NCI-H1436 (cell line): Measurements from ENCODE around the gene CHD2.
"Not testable (repeated sequence)": the region's sequence is repeated elsewhere in the genome, so short reads cannot be mapped to it uniquely, and the experiment has no call there.

Source experiments
- DNase-seq: peaks from one replicate; lab custom pipeline; 2025; lab: John Stamatoyannopoulos, UW

CHD2 gene

DNA sequence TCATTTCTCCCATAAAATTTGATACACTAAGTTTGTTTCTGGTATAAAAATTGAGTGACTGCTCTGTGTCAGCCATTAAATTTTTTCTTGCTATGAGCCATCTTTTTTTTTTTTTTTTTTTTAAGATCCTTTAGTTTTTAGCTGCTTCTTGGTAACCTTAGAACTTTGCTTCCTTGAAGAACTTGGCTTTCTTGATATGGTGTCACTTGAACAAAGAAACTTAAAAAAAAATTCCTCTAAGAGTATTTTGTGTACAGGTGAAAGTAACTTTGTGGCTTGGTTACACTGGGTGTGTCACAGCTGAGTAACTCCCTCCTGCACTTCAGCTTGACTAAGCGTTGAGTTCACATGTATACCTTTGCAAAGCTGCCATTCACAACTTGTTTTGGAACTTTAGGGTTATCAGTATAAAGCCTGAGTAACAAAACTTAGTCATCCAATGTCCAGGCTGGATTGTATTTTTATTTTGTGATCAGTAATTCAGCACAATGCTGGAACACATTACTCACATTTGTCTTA lies 6.5 kb downstream of the CHD2 start:
- DNase-seq, result no peak

DNA sequence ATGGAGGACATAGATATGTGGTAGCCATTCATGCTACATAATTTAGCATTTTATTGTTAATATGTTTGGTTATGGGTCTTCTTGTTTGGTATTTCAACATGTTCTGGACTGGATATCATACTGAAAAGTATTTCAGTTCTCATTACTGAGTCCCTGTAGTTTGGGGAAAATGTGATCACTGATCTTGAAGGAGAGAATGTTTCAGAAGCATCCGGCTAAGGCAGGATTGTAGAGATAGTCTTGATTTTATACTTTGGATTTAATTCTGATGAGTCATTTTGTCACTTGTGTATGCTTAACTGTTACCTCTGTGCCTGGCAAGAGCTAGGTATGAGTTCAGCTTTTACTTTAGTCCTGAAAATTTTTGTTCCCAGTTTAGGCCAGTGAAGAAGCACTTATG lies 7.1 kb downstream of the CHD2 start:
- DNase-seq, result no peak

DNA sequence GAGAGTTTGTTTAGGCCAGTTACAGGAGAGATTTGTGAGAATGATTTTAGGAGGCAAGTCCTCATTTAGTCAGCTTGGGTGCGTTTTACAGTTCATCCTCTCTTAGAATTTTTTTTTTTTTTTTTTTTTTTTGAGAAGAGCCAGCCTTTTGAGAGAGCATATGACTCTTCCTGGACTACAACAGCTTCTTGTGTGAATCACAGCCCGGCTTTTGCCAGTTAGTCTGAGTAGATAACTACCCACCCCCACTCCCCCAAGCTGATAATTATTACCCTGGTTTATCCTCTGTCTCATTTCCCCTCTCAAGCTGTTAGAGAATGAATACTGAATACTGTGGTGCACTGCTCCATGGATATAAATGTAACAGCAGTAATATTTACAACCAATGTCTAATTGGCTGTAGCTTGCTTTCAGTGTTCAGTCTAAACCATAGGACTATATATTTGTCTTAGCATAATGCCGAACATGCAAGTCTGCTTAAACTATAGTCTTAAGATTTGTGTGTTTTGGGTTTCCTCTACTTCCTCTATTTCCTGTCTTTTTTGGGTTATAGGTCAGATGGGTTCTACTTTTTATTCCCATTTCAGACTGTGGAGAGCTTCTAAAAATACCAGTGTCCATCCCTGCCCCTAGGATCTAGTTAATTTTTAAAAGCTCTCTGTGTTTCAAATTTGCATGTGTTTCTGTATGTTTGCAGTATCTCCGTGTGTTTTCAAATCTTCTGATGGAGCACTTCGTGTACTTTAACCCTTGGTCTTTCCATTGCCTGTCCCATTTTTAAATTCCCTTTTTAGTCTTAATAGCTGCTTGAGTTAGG lies 8.0 kb downstream of the CHD2 start:
- DNase-seq, result no peak

DNA sequence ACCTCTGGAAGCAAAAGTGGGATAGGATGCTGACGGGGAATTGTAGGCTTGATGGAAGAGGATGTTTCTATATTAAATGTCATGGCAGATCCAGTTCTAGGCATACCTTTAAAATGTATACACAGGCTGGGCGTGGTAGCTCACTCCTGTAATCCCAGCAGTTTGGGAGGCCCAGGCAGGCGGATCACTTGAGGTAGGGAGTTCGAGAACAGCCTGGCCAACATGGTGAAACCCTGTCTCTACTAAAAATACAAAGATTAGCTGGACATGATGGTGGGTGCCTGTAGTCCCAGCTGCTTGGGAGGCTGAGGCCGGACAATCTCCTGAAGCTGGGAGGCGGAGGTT lies 8.6 kb downstream of the CHD2 start:
- no peak for DNase-seq

DNA sequence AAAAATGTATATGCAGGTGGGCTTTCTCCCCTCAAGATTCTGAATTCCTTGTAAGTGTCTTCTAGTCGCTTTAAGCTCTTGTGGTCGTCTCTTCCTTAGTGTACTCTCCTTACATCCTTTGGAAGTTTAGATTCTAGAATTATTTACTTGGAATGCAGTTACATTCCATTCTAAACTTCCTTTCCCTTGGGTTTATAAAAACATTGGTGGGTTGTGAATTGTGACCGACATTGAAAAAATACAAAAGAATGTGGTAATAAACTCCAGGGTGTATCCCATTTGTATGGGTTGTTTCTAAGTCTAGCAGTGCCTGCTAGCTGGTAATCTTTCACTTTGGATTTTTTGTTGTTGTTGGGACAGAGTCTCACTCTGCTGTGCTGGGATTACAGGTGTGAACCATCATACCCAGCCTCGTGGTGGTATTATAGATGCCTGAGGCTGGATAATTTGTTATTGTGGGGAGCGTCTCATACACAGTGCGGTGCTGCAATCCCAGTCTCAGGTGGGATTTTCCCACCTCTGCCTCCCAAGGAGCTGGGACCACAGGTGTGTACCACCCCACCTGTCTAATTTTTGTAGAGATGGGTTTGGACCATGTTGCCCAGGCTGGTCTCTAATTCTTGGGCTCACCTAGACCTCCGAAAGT lies 9.1 kb downstream of the CHD2 start:
- no peak for DNase-seq

DNA sequence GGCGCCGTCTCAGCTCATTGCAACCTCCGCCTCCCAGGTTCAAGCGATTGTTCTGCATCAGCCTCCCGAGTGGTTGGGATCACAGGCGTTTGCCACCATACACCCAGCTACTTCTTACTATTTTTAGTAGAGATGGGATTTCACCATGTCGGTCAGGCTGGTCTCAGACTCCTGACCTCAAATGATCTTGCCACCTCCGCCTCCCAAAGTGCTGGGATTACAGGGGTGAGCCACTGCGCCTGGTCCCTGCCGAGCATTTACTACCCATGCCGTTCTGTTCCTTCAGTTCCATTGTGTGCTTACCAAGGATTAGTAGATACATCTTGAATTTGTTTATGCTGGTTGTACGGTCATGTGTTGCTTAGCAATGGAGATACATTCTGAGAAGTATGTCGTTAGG lies 10.3 kb downstream of the CHD2 start:
- DNase-seq, result no peak

DNA sequence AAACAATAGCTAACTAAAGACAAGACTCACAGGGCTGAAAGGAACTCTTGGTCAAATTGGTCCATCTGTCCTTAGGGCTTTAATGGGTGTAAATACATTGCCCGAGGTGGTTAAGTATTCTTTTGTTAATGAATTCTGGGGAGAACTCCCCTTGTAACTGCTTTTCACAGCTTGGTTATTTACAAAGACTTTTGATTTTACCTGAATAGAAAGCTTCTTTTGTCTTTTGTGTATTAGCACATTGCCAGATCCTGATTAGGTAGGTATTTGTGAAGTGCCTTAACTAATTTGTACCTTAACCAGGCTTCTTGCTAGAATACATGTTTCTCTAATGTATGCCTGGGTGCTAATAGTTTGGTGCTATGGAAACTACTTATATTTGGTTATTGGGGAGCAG lies 14.0 kb downstream of the CHD2 start:
- DNase-seq, result no peak

DNA sequence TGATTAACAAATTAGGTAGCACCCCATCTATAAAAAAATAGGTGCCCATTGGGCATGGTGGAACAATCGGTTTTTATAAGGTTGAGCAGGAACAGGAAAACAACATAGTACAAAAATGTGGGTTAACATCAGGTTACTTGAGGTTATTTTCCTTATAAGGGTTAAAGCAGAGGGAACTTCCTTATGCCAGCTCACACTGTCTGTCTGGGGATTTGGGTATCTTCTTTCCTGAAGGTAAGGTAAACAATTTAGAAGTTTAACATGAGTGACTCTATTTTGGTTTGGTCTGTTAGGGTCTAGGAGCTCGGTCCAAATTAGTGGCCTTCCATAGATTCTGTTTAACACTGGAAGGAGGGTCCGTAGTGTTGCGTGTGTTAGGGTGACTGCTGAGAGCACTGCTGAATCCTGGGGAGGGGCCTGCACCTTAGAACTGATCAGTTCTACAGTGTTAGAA lies 14.7 kb downstream of the CHD2 start:
- no peak for DNase-seq

DNA sequence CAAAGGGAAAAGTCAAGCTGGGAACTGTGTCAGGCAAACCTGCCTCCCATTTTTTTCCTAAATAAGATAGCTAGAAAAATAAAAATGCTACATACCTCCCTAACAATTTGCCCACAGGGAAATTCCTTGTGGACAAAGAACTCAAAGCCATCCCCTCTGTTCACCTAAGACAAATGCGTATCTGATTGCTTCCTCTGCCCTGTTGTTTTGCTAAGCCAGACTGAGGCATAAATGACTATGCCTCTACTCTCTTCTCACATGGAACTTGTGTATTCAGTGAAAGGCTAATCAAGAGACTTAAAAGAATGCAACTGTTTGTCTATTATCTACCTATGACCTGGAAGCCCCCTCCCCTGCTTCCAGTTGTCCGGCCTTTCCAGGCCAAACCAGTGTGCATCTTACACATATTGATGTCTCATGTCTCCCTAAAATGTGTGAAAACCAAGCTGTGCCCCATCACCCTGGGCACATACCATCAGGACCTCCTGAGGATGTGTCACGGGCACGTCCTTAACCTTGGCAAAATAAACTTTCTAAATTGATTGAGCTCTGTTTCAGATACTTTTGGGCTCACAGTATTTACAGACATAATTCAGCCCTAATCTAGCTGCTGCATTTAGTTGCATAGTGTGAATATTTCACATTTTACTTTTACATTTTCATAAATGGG lies 15.8 kb downstream of the CHD2 start:
- no peak for DNase-seq

DNA sequence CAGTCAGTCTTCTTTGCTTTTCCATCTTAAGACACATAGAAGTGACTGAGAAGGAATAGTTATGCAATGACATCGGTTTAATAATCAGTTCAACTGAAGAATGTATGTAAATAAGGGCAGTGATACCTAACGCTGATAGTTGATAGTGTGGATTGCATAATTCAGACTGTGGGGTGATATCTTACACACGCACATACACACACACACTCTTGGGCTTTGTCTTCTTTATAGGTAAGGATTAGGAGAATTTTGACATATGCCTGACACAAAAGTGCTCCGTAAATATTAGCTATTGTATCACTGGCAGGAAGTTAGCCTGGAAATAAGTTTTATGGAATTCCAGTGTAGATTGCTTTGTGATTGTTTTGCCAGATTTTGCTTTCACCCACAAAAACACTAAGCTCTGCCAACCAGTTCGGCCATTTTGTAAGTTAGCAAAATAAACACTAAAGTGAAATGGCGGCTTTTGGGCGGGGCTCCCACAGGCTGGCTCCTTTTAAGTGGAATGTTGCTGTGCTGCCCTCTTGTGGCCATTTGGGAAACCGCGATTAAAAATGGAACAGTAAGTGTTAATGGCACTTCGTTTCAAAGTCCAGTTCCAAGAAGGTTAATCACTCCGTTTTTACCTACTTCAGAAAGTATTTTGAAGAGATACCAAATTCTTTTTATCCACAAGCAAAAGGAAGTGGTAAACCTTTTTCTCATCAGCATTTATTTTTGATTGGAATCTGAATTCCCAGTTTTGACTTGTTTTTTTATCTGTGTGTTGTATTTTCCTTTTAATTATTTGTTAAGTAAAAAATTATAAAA lies 17.7 kb downstream of the CHD2 start:
- peak; percentile 95 for DNase-seq

DNA sequence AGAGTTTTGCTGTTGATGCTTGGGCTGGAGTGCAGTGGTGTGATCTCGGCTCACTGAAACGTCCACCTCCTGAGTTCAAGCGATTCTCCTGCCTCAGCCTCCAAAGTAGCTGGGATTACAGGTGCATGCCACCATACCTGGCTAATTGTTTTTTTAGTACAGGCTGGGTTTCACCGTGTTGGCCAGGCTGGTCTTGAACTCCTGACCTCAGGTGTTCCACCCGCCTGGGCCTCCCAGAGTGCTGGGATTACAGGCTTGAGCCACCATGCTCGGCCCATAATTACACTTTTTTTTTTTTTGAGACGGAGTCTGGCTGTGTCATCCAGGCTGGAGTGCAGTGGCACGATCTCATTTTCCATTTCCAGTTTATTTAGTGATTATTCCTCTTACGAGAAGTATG lies 18.8 kb downstream of the CHD2 start:
- DNase-seq, result not testable (repeated sequence)

DNA sequence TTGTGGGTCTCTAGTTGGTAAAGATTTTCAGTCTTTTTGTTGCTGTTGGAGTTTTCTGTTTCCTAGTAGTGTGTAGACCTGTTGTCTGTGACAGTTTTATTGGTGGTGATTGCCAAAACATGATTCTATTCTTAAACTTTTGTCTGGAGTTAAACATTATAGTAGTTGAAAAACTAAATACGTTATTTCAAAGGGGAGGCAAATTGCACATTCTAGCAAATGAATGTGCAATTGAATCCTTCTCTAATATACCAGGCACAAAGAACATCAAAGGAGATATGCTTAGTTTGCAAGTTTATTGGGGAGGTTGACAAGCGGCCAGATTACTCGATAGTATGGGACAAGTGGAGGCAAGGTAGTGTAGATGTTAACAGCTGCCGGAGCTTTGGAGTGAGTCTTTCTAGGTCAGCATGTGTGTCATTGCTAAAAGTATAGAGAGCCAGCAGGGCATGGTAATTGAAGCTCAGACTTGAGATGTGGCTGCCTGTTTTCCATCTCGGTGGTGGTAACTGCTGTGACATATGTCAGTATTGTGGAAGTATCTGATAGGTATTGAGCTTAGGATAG lies 20.6 kb downstream of the CHD2 start:
- DNase-seq, result no peak

DNA sequence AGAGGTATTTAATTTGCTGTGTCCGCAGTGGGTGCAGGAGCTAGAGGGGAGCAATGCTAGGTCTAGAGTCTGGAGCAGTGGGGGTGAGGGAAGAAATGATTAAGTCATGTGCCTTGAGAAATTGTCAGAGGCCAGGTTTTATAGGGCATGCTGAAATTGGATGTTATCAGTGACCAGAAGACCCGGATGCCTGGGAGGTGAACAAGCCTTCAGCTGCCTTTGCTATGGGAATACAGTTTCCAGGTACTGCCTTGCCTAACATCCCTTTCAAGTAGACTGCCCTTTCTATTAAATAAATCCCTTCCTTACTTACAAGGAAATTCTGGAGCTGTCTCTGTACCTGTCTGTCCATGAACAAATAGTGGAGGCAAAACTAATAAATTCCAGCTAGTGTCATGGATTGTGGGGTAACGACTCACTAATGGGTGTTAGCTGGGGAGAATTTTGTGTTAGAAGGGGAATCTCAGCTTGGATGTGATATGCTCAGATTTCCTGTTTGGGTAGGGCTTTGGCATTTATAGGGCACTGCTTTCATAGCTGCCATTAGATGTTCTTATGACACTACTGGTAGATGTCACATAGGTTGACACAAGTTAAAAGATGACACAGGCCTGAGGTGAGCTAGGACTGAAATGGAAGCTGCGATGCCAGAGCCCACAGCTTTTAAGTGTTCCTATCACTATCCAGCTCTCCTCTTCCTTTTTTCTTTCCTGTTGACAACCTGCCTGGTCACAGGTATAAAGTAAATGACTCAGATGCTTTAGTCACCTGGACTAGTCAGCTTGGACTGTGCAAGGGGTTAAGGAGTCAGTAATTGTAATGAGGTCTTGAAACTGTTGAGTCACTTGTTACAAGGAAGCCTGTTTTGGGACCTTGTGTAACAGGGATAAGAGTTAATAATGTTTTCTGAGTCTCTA lies 21.3 kb downstream of the CHD2 start:
- DNase-seq, result no peak

DNA sequence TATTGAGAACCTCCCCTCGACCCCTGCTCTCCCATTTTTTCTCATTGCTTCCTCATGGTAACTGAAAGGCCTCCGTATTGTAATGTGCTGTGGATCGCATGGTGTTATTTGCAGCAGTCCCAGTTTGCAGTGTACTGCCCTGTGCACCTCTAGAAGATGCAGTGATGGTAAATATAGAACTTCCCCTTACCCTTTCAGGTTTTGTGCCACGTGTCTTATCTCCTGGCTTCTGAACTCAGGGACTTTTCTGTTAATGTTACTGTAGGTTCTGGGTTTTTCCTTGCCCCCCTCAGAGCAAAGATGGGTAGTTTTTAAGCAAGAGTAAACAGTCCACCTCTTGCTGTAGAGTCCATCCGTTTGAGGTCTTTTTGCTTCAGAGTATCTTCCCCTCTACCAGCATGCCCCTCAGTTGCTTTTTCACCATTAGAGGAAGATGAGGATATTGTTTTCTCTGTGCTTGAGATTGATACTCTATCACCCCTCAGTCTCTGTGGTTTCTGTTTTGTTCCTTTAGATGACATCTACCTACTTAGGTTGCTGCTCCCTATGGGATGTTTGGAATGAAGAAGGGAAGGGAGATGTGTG lies 22.4 kb downstream of the CHD2 start:
- no peak for DNase-seq

DNA sequence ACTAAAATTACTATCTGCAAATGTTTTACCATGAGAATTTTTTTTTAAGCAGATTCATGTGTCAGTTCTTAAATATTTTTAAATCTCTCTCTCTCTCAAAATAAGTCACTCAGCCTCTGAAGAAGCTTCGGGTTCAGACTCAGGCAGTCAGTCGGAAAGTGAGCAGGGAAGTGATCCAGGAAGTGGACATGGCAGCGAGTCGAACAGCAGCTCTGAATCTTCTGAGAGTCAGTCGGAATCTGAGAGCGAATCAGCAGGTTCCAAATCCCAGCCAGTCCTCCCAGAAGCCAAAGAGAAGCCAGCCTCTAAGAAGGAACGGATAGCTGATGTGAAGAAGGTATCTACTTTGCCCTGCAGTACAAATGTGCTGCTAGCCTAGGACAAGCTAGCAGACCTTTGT lies 24.1 kb downstream of the CHD2 start:
- no peak for DNase-seq

DNA sequence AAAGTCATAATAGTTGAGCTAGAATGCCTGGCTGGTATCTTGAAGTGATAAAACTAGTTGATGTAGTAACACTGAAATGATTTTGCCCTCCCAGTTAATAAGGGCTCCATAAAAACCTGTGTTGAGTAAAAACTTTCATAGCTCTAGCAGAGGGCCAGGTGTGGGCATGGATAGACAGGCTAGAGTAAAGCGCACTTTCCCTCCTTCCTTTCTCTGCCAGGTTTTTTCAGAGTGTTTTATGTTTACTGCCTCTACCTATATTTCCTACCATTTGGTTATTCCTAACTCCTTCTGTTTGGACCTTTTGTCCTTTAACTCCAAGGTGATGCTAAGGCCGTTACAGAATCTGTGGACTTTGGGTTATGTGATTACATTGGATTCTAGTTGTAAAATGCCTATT lies 25.3 kb downstream of the CHD2 start:
- no peak for DNase-seq

DNA sequence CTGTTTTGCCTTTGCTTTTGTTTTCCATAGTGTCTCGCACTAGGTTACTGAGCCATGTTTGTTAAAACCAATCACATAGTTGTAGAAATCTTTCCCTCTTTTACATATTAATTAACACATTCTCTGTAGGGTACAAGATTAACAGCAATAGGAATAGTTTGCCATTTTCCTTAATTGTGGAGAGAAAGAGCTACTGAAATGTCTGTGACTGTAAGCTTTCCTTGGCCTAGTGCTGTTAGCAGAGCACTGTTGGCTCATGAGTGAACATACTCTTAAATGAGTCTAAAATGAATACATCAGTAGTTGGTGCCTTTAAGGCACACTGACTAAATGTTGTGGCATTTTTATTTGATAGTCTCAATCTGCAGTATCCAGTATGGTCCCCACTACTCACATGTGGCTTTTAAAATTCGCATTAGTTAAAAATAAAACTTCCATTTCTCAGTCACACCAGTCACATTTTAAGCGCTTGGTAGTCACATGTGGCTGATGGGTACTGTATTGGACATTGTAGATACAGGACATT lies 28.2 kb downstream of the CHD2 start:
- no peak for DNase-seq

DNA sequence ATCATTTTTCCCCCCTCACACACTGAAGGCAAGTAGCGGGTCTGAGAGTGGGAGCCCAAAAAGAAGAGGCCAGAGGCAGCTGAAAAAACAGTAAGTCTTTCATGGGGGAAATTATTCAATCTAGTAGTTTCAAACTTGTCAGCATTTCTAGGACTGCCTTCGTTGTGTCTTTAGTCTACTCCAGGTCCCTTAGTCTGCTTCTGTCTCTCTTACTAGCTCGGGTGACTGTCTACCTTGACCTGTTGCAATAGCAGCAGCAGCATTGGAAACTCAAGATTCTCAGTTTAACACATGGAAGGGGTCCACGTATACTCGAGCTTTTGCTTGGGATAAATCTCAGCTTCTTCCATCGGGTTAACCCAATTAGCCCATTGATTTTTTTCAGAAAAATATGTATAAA lies 28.9 kb downstream of the CHD2 start:
- no peak for DNase-seq

DNA sequence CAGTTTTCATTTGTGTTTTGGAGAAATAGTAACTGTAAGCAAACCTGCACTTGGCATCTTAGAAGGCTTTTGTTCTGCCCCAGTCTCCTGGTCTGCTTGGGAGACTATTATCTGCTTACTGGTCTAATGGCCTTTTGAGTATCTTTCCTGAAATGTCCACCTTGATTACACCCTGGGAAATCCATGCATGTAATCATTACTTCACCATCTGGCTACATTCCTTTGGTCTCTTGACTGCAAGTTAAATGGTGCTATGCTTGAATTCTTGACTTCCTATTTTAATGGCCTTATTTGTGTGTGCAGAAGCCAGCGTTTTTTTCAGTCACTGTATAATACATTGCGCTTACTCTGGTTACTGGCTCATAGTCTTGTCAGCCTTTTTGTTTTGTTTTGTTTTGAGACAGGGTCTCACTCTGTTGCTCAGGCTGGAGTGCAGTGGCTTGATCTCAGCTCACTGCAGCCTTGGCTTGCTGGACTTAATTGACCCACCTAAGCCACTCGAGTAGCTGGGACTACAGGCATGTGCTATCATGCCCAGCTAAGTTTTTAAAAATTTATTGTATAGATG lies 30.0 kb downstream of the CHD2 start:
- no peak for DNase-seq

DNA sequence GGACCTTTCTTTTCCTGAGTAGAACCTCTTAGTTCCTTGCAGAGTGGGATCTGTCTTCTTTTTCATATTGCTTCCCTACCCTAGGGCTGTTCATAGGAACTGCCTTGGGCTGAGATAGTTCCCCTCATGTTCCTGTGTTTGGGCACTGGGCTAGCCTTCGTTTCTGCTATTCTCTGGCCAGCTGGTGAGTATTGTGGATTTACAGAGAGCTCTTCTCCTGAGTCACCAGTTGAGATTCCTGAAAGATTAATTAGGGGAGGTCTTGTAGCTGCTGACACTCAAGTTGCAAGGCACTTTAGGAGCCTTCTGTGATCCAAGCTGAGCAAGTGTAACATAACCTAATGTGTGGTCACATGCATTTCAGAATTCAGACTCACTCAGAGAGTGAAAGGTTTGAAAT lies 30.7 kb downstream of the CHD2 start:
- DNase-seq, result no peak
